ENCODE measurements around the gene DNAJC5G.

DNAJC5G gene, protein sequence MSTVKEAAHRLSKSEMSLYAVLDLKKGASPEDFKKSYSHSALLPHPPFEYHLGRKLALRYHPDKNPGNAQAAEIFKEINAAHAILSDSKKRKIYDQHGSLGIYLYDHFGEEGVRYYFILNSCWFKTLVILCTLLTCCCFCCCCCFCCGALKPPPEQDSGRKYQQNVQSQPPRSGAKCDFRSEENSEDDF

DNA sequence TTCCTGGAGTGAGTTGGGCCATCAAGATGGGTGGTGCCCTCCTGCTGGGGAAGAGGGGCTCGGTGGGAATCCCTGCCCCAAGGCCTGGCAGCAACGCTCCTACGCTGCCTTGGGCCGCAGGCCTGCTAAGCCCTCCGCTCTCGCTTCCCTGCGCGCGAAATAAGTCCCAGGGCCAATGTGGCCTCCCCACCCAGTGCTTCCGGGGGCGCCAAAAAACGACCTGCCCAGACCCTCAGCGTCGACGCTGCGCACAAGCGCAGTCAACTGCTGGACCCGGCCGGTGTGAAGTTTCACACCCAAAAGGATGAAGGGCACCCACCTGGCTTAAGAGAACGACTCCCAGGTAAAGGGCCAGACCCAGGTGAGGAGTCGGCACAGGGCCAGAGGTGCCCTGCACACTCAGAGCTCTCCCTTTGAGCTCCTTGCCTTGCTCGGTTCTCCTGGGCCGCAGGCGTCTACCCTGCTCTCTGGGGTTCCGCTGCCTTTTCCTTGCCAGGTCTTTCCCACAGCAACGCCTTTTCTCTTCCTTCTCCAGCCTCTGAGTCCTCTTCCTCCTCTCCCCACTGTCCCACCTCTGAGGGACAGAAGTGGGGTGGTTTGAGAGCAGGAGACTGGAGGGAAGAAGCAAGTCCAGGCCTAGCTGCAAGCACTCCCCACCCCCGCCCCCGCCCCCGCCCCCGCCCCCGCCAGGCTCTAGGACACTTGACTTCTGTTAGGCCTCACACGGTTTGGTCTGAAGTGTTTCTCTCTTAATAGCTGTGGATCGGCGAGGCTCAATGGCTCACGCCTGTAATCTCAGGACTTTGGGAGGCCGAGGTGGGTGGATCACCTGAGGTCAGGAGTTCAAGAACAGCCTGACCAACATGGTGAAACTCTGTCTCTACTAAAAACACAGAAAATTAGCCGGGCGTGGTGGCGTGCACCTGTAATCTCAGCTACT is at the start of gene DNAJC5G:
Gene DNAJC5G, plus strand, starts transcription at position 223 of the 940 bp plus-strand sequence. CDS start 1,296 bp downstream, outside the sequence.
- DNase-seq (ENCODE audit: low read depth in 2 of 2): no peak

DNA sequence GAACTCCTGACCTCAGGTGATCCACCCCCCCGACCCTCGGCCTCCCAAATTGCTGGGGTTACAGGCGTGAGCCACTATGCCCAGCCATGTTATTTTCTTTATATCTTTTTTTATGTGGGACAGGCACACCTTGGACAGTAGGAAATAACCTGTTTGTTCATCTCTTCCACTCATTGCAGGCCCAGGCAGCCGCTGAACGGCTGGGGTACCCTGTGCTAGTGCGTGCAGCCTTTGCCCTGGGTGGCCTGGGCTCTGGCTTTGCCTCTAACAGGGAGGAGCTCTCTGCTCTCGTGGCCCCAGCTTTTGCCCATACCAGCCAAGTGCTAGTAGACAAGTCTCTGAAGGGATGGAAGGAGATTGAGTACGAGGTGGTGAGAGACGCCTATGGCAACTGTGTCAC is 49.7 kb upstream of the DNAJC5G start:
- no peak for DNase-seq (ENCODE audit: low read depth in 2 of 2)

DNA sequence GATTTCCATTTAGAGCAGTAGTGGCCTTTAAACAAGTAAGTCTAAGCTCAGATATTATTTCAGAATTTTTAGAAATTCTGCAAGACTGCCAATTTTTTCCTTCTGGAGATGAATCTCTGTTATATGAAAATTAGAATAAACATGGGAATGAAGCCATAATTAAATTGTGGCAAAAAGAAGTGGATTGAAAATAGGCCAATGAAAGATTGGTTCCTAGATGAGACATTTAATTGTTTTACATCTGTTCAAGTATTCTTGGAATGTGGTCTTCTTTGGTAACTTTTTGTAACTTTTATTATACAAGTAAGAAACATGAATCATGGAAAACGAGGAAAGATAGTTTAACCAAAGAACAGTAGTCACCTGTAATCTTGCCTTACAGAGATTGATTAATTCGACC is 47.7 kb upstream of the DNAJC5G start:
- no peak for DNase-seq (ENCODE audit: low read depth in 2 of 2)

DNA sequence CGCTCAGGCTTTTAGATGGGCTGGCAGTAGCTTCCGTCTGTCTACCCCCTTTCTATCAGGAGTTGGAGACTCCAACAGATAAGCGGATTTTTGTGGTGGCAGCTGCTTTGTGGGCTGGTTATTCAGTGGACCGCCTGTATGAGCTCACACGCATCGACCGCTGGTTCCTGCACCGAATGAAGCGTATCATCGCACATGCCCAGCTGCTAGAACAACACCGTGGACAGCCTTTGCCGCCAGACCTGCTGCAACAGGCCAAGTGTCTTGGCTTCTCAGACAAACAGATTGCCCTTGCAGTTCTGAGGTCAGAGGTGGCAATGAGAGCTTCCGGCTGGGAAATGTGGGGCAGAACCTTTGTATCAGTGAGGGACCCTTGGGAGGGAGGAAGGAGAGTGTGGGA is 43.3 kb upstream of the DNAJC5G start:
- no peak for DNase-seq (ENCODE audit: low read depth in 2 of 2)

DNA sequence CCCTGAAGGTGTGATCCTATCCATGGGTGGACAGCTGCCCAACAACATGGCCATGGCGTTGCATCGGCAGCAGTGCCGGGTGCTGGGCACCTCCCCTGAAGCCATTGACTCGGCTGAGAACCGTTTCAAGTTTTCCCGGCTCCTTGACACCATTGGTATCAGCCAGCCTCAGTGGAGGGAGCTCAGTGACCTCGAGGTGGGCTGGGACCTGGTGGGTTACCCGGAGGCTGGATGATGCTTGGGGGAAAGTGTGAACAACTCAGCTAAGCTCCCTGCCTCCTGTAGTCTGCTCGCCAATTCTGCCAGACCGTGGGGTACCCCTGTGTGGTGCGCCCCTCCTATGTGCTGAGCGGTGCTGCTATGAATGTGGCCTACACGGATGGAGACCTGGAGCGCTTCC is 41.9 kb upstream of the DNAJC5G start:
- no peak for DNase-seq (ENCODE audit: low read depth in 2 of 2)

DNA sequence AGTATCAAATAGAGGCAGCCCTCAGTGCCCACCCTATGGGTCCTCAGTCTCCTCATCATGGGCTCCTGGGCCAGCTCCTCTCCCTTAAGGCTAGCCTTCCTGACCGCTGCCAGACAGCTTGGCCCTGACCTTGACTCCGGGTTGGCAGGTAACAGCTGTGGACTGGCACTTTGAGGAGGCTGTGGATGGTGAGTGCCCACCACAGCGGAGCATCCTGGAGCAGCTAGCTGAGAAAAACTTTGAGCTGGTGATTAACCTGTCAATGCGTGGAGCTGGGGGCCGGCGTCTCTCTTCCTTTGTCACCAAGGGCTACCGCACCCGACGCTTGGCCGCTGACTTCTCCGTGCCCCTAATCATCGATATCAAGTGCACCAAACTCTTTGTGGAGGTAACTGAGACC is 39.1 kb upstream of the DNAJC5G start:
- no peak for DNase-seq (ENCODE audit: low read depth in 2 of 2)

DNA sequence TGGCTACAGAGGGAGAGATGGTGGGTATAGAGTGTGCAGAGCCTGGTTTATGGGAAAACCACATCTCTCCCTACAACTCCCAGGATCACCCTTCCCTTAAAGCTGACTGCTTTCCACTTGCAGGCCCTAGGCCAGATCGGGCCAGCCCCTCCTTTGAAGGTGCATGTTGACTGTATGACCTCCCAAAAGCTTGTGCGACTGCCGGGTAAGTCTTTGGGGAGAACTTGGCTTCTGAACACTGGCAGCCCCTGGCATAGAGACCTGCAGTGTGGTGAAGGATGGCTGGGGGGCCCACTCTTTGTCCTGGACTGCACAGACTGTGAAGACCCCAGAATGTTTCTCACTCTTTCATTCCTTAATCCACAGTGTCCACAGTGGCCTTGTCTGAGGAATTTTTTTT is 38.6 kb upstream of the DNAJC5G start:
- DNase-seq (ENCODE audit: low read depth in 2 of 2): no peak

DNA sequence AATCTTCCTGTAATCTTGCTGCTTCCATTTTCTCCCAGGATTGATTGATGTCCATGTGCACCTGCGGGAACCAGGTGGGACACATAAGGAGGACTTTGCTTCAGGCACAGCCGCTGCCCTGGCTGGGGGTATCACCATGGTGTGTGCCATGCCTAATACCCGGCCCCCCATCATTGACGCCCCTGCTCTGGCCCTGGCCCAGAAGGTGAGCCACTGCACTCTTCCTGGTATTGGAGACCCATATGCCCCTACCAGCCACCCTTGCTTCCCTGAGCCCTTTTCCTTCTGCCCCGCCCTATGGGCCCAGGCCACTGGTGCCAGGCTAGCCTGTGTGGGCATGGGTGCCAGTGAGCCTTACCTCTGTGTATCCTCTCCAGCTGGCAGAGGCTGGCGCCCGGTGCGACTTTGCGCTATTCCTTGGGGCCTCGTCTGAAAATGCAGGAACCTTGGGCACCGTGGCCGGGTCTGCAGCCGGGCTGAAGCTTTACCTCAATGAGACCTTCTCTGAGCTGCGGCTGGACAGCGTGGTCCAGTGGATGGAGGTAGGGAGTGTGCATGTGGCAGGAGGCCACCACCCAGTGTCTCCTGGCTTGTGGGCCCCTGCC is 37.8 kb upstream of the DNAJC5G start:
- DNase-seq (ENCODE audit: low read depth in 2 of 2): no peak

DNA sequence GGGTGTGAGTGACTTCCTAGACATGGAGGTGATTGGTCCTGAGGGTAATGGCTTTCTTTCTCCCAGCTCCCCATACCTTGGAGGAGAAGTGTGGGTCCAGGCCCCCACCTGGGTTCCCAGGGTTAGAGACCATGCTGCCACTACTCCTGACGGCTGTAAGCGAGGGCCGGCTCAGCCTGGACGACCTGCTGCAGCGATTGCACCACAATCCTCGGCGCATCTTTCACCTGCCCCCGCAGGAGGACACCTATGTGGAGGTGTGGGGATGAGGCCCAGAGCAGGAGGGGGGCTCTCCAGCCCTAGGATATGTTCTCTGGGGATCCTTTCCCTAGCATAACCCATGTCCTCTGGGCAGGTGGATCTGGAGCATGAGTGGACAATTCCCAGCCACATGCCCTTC is 36.3 kb upstream of the DNAJC5G start:
- DNase-seq (ENCODE audit: low read depth in 2 of 2): no peak

DNA sequence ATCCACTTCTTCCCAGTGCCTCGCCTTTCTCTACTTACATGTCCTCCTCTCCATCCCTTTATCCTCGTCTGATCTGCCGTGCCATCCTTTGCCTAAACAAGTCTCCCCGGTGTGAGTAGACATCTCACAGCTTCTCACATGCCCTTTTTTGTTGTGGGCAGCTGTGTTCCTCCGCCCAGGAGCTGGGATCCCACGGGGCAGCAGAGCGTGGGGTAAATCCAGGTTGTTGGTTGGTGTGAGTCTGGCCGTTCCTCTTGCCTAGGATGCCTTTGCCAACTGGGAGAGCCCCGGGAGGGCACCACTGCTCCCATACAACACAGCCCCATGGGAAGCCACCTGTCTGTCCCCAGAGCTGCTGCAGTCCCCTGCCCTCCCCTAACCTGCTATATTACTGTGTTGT is 34.8 kb upstream of the DNAJC5G start:
- DNase-seq (ENCODE audit: low read depth in 2 of 2): no peak

DNA sequence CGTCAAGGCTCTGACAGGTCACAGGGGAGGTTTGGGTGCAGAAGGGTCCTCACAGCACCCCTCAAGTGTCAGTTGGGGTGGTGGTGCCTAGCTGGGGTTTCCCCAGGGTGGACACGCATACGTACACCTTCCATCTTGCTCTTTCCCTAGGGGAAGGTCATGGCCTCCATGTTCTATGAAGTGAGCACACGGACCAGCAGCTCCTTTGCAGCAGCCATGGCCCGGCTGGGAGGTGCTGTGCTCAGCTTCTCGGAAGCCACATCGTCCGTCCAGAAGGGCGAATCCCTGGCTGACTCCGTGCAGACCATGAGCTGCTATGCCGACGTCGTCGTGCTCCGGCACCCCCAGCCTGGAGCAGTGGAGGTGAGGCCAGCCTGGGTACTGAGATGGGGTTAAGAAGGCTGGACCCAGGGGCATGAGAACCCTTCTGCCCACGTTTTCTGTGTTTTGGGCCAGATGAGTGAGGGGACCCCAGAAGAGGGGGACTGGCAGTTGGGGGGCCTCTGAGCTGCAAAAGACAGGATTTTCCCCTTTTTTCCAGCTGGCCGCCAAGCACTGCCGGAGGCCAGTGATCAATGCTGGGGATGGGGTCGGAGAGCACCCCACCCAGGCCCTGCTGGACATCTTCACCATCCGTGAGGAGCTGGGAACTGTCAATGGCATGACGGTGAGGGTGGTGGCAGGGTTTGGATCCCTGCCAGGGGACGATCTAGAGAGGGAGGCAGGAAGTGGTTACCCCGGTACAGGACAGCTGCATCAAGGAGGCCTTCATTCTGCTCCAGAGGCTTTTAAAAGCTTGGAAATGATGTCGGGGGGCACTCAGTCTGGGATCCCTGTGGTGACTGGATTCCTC is 33.2 kb upstream of the DNAJC5G start:
- no peak for DNase-seq (ENCODE audit: low read depth in 2 of 2)

DNA sequence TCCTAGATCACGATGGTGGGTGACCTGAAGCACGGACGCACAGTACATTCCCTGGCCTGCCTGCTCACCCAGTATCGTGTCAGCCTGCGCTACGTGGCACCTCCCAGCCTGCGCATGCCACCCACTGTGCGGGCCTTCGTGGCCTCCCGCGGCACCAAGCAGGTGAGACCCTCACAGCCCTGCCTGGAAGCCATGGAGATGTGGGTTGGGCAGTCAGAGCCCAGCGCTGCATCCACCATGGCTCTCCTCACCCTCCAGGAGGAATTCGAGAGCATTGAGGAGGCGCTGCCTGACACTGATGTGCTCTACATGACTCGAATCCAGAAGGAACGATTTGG is 32.6 kb upstream of the DNAJC5G start:
- no peak for DNase-seq (ENCODE audit: low read depth in 2 of 2)

DNA sequence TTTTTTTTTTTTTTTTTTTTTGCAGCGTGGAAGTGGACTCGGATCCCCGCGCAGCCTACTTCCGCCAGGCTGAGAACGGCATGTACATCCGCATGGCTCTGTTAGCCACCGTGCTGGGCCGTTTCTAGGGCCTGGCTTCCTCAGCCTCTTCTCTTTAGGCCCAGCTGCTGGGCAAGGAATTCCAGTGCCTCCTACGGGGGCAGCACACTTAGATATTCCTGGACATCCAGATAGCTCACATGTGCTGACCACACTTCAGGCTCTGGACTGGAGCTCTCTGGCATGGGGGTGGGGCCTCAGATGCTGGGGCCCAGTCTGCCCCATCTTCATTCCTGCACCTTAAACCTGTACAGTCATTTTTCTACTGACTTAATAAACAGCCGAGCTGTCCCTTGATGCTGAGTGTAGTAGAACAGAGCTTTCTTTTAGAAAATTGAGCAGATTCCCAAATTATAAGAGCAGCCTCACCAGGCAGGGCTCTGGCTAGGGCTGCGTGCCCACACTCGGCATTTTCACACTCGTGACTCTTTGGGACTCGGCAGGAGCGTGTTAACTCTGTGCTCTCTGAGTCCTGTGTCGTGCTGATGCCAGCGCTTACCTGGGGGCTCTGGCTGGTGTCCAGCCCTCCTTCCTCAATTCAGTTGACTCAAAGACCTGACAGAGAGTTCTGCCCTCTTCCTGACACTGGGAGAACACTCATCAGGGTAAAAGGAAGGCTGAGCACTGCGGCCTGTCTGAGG is 31.7 kb upstream of the DNAJC5G start:
- no peak for DNase-seq (ENCODE audit: low read depth in 2 of 2)

DNA sequence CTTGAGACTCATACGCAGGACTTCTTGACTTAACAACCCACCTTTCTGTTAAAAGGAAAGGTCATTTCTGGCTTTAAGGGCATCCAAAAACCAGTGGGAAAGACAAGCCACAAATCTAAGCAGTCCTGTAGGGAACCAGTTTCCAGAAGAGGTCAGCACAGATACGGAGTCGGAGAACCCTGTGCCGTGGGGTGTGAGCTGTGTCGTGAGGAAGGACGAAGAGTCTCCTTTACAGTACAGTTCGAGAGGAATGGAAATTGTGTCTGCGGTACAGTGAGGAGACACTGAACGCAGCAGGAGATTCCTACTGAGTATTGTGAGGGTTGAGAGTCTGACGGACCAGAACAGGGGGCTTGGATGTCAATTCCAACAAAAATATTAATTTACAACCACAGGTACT is 30.1 kb upstream of the DNAJC5G start:
- no peak for DNase-seq (ENCODE audit: low read depth in 2 of 2)

DNA sequence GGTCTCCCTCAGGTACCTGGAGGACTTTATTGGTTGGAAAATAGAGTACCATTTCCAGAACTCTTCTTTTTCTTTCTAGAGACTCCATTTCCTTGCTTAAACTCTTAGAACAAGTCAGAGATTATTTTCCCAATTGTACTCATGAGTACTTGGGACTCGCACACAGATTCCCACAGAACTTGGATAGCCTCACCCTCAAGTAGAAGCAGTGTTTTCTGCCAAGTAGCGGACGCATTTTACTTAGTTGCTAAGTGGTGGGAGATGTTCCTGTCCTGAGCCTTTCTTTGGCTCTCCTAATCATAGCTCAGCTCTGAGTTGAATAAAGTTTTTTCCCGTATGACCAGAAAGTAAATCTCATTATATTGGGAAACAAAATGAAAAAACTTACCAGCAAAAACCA is 29.6 kb upstream of the DNAJC5G start:
- no peak for DNase-seq (ENCODE audit: low read depth in 2 of 2)

DNA sequence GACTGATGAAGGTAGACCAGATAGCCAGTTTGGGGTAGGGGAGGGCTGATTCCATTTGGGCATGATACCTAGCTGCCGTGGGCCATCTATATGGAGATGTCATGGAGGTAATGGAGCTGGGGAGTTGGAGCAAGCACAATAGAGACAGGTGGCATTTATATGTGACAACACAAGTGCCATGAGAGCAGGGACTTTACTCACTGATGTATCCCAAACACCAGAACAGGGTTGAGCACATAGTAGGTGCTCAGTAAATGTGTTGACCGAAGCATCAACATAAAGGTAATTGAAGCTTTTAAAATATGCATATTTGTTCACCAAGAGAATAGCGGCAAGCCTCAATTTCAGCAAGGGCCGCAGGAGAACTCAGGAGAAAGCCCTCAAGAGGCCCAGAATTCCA is 27.3 kb upstream of the DNAJC5G start:
- no peak for DNase-seq (ENCODE audit: low read depth in 2 of 2)

DNA sequence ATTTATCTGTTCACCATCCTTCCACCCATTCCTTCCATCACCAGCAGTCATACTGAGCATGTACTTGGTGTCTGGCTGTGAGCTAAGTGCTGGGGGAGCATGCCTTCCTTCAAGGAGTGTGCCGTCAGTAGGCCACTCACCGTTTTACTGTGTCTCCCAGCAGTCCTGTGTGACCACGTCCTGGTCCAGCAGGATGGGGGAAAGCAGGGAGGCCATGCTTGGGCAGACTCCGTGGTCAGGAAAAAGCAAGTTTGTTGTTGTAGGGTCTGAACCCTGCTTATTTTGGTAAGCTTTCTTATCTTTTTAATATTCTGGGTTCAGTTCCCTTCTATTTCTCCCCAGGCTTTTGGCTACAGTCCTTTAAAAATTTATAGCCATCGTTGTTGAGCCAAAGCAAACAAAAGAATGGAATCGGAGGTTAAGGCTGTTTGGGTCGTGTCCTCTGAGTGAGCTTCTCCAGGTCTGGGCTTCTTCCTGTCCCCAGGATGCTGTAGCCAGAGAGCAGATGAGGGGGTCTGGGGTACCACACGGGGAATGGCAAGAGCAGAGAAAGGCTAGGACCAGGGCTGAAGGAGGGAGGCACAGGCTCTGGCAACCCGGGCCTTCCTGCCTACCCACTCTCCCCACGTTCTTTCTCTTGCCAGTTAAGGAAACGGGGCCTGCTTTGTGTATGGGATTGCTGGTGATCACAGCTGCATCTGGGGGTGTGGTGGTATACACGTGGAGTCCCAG is 25.9 kb upstream of the DNAJC5G start:
- no peak for DNase-seq (ENCODE audit: low read depth in 2 of 2)

DNA sequence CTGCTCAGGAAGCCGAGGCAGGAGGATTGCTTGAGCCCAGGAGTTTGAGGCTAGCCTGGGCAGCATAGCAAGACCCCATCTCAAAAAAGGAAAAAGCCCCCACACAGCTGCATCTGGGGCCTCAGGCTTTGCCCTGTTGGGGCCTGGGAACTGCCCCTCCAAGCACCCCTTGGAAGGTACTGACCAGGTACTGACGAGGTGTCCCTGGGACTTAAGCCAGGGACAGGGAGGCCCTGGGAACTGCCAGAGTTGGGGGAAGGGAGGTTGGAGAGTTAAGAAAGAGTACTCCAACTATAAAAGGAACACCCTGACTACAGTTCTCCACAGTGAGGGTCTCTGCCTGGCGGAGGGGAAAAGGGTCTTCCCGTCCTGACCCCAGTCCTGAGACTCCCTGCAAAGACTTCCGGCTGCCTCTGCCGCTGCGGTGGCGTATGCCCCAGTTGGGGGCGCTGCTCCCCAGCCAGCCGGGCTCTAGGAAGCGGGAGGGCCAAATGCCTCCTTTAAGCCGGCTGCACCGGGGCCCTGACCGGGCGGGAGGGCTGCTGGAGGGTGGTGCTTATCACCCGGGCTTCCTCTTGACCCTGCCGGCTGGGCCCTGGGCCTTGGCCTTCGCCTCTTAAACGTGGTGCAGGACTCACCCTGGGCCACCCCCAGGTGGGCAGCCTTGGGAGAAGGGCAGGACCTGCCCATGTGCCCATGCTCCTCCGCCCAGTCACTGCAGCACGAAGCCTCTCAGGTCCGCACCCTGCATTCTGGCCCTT is 25.2 kb upstream of the DNAJC5G start:
- DNase-seq (ENCODE audit: low read depth in 2 of 2): peak; percentile 34 to 54

DNA sequence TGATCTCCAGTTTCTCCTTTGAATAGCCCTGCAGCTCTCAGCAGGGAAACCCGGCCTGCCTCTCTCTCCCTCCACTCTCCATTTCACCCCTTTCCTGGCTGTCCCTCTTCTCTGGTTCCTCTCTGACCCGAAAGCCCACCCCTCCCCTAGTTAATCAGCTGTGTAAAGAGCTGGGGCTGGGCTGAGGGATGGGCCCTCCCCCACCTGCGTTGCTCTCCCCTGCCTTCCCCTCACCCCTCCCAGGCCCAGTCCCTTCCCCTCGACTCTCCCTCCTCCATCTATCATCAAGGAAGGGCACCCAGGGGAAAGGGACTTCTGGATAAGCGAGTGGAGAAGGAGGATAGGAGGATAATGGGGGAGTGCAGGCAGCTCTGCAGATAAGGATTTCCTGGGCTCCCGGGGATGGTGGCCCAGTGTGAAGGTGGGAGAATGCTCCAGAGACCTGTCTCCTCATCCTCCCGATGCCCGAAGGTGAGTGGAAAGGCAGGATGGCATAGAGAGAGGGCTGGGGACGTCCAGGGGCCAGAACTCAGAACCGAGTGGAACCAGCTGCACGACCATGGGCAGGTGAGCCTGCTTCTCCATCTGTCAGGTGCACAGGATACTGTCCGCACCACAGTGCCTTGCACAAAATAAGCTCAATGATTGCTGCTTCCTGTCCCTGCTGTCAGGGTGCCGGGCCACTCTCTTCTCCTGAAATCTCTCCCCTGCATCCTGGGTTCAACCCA is 24.4 kb upstream of the DNAJC5G start:
- no peak for DNase-seq (ENCODE audit: low read depth in 2 of 2)

Measured in stimulated activated CD4-positive, alpha-beta T cell treated with anti-CD3 and anti-CD28 coated beads, Interleukin-15, amount 100 ng/mL, for 48 hours (primary cell).